GM12874 (cell line): ENCODE results near the gene STK17A.

Source experiments
- TF ChIP-seq, protein P1 (sequence below): IDR thresholded peaks from 2 replicates; pipeline ENCODE4 v1.5.1; 2011; ENCODE audit warnings: low read depth, mild to moderate bottlenecking, control low read depth, low read length, moderate library complexity; ENCODE audit not compliant: insufficient read depth

STK17A gene

DNA sequence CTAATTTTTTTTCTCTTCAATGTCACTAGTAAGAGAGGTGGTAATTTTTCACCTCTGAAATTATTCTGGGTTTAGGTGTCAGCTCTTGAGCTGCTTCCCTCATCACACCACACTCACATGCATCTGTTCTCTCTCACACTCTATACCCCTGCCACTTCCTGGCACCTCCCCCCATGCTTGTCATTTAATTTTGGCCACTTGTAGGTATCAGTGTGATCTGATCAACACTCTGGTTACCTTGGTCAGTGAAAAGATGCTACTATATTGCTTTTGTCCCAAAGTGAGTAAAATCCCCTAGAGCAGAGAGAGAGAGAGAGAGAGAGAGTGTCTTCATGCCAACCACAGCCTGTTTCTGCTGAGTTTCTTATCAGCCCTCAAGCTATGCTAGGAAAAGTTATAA is 42.5 kb downstream of the STK17A start:
- TF ChIP-seq, protein P1, sequence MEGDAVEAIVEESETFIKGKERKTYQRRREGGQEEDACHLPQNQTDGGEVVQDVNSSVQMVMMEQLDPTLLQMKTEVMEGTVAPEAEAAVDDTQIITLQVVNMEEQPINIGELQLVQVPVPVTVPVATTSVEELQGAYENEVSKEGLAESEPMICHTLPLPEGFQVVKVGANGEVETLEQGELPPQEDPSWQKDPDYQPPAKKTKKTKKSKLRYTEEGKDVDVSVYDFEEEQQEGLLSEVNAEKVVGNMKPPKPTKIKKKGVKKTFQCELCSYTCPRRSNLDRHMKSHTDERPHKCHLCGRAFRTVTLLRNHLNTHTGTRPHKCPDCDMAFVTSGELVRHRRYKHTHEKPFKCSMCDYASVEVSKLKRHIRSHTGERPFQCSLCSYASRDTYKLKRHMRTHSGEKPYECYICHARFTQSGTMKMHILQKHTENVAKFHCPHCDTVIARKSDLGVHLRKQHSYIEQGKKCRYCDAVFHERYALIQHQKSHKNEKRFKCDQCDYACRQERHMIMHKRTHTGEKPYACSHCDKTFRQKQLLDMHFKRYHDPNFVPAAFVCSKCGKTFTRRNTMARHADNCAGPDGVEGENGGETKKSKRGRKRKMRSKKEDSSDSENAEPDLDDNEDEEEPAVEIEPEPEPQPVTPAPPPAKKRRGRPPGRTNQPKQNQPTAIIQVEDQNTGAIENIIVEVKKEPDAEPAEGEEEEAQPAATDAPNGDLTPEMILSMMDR = no peak

DNA sequence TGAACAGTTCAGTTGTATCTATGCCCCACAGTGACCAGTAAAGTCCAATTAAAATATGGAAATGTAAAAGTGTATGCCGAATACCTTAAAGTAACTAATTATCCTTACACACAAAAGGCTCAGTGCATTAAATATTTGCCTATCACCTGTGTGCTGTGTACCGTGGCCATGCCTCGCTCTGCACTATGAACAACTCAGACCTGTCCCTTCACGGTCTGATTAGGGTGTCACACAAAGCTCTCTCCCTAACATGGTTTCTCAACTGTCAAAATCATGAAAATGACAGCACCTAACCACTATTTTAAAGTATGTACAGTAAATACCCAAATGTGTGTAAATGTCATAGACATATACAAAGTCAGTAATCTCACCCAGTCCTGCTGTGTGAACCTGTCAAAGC is 43.1 kb downstream of the STK17A start:
- TF ChIP-seq, protein P1 = no peak

DNA sequence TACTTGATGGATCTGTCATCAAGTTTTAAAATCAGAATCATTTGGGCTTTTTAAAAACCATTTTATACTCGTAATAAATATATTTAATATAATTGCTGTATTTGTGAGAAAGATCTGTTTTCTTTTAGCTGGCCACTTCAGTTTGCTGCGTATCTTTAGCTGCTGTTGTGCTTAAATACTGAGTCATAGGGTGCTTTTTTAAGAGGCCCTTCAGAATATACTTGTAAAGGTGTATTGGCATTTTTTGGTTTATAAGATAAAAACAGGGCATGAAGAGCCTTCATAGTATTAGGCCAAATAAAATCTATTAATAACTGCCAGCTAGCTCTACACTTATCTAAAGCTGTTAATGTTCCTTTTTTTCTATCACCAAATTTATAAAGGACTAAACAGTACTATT is 43.8 kb downstream of the STK17A start:
- TF ChIP-seq, protein P1 = no peak

DNA sequence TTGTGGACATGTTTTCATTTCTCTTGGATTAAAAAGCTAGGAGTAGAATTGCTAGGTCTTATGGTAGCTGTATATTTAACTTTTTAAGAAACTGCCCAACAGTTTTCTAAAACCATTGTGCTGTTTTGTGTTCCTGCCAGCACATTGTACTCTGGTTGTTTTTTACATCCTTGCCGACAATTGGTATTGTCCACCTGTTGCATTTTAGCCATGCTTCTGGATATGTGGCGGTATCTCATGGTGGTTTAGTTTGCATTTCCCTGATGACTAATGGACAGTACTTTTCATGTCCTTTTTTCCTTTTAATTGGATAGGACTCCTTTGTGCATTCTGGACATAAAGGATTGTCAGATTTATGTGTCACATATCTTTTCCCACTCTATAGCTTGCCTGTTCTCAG is 45.5 kb downstream of the STK17A start:
- TF ChIP-seq, protein P1 = no peak

DNA sequence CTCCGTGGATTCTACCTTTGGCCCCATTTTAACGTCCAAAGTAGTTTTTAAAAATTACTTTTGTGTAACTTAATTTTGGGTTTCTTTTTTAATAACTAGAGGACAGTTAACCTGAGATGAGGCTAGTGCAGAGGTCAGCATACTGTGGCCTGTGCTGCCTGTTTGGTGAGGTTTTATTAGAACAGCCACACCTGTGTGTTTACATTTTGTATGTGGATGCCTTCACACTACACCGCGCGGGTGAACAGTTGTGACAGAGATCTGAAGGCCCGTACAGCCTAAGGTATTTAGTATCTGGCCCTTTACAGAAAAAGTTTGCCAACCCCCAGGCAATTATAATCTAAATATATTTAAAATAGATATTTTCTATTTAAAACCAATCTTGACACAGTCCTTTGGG is 46.9 kb downstream of the STK17A start:
- TF ChIP-seq, protein P1 = no peak

DNA sequence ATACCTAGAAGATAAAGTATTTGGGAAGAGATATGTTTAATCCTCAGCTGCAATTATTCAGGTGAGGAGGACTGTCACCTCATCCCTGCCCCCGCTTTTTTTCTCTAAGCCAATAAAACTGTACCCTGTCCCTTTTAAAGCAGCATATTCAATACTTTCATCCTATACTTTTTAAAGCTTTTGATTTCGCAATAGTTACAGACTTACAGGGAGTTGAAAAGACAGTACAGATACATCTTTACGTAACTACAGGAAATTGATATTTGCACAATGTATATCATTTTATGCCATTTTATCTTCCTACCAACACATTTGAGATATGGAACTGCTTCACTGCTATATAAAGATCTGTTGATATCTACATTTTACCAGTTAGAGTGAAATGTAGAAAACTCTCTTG is 47.6 kb downstream of the STK17A start:
- TF ChIP-seq, protein P1 = no peak

DNA sequence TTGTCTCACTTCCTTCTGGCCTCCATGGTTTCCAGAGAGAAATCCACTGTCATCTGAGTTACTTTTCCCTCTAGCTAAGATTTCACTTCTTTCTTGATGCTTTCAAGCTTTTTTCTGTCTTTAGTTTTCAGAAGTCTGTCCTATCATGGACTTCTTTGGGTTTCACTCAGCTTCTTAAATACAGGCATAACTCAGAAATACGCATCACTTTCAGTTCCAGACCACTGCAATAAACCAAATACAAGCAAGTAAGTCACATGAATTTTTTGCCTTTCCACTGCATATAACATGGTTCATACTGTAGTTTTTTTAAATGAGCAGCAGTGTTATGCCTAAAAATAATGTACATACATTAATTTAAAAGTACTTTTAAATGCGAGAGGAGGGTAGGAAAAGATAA is 48.7 kb downstream of the STK17A start:
- TF ChIP-seq, protein P1 = no peak

DNA sequence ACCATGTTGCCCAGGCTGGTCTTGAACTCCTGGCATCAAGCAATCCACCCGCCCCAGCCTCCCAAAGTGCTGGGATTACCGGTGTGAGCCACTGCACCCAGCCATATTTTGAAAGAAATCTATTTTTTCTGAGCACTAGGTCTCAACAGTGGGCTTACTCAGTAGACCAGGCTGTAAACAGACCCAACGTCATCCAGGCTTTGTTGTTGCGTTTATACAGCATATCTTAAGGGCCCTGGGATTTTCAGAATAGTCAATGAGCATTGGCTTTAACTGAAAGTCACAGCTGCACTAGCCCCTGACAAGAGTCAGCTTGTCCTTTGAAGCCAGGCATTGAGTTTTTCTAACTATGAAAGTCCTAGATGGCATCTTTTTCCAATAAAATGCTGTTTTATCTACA is 49.8 kb downstream of the STK17A start:
- TF ChIP-seq, protein P1 = no peak
